IMR-90 (cell line): ENCODE results near the gene NKX6-2.

Experiments
- BHLHE40 ChIP-seq: fragments of 150-350 bp; IDR thresholded peaks from 2 replicates; pipeline ENCODE4 v1.6.1; 2016; ENCODE audit warnings: mild to moderate bottlenecking, low read depth, low read length
- CEBPB ChIP-seq: IDR thresholded peaks from 2 replicates; pipeline ENCODE4 v1.6.1; 2012; ENCODE audit warnings: low read depth, low read length, improper control_type of control experiment
- CTCF ChIP-seq: conservative IDR thresholded peaks from 2 replicates; pipeline ENCODE4 v1.5.1; 2012; ENCODE audit warnings: mild to moderate bottlenecking, low read depth, low read length, improper control_type of control experiment
- FOS ChIP-seq: fragments of 150-350 bp; IDR thresholded peaks from 2 replicates; pipeline ENCODE4 v1.6.1; 2016; ENCODE audit warnings: low read depth, low read length
- MAFK ChIP-seq: IDR thresholded peaks from 2 replicates; pipeline ENCODE4 v1.6.1; 2012; ENCODE audit warnings: low read depth, low read length, improper control_type of control experiment
- MAZ ChIP-seq: IDR thresholded peaks from 2 replicates; pipeline ENCODE4 v1.6.1; 2012; ENCODE audit warnings: low read depth, mild to moderate bottlenecking, low read length, improper control_type of control experiment, moderate library complexity, borderline replicate concordance
- MXI1 ChIP-seq: IDR thresholded peaks from 2 replicates; pipeline ENCODE4 v1.6.1; 2012; ENCODE audit warnings: low read depth, mild to moderate bottlenecking, low read length, moderate library complexity, borderline replicate concordance
- POLR2A ChIP-seq: IDR thresholded peaks from 2 replicates; pipeline ENCODE4 v1.6.1; 2012; ENCODE audit warnings: mild to moderate bottlenecking, low read depth, low read length
- RAD21 ChIP-seq: IDR thresholded peaks from 2 replicates; pipeline ENCODE4 v1.6.1; 2012; ENCODE audit warnings: low read length, improper control_type of control experiment
- RCOR1 ChIP-seq: IDR thresholded peaks from 2 replicates; pipeline ENCODE4 v1.6.1; 2012; ENCODE audit warnings: mild to moderate bottlenecking, low read length, improper control_type of control experiment; ENCODE audit not compliant: insufficient replicate concordance
- RFX5 ChIP-seq: IDR thresholded peaks from 2 replicates; pipeline ENCODE4 v1.8.0; 2012; ENCODE audit warnings: low read depth, mild to moderate bottlenecking, low read length, moderate library complexity
- USF2 ChIP-seq: fragments of 150-350 bp; IDR thresholded peaks from 2 replicates; pipeline ENCODE4 v1.6.1; 2017; ENCODE audit warnings: mild to moderate bottlenecking, antibody characterized with exemption, low read length, low read depth

DNA sequence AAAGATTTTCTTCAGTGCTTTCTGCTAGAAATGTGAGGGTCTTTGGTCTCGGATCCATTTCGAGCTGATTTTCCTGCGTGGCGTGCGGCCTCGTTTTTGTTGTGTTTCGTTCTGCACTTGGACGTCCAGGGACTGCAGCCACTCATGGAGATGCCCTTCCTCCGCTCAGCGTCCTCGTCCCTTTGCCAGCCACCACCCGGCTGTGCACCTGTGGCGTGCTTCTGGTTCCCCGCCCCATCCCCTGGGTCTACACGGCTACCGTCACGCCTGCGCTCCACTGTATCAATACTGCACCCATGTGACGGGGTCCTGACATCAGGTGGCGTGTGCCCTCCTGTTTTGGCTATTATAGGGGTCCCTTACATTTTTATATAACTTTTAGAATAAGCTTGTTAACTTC, 42.7 kb upstream of the NKX6-2 start:
- TF ChIP-seq FOS (no peak), CTCF (no peak), POLR2A (no peak), RFX5 (no peak), USF2 (no peak), RCOR1 (no peak), MAFK (no peak), RAD21 (no peak), MXI1 (no peak), MAZ (no peak), BHLHE40 (no peak), CEBPB (no peak)
